ENCODE measurements around the gene CDH23.

CDH23 gene

DNA sequence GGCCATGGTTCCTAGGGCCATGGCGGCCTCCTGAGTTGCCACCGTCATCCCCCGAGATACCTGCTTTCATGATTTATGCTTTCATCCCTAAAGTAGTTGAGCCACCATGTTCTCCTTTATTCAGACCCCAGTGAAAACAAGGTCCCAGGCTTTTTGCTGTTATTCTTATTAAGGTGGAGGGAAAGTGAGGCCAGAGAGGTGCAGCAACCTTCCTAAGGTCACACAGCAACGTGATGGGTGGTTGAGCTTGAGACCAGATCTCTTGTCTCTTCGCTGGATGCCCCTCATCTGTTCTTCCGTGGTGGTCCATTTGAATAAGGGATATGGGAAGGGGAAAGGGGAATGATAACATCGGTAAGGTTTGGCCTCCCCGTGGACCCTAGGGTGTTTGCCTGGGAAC, 180.6 kb downstream of the CDH23 start:
- in situ Hi-C loops (cut with MboI; ENCODE audit: low sequenced_read_pairs): no loop called here

DNA sequence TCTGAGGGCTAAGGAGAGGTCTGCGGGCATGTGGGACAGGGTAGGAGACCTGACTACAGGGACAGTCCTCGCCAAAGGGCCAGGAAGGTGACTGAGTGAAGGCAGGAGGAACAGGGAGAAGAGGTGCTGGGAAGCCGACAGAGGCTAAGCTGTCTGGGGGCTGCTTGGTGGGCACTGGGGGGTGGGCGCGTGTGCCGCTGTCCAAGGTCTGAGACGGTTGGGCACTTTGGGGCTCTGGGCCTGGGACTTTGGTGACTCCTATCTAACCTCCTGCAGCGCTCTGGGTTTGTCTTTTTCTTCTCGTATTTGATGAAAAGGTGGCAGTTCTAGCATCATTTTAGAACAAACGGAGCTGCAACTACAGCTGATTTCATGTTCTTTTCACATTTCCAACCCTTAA, 181.3 kb downstream of the CDH23 start:
- in situ Hi-C loops (cut with MboI; ENCODE audit: low sequenced_read_pairs): no loop called here

DNA sequence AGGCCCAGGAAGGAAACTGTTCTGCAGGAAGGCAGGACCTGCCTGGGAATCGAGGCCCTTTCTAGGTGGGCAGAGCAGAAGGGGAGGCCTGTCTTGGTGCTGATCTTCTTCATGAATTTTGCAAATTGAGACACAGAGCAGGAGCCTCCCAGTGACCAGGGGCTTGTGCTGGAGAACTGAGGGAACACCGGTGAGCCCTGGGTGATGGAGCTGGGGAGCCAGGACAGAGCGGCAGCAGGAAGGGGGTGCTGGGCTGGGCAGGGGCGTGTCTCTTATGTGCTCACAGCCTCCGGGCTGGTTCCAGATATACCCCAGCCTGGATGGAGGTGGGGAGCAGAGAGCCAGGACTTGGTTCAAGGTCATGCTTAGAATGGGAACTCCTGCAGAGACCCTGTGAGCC, 182.9 kb downstream of the CDH23 start:
- in situ Hi-C loops (cut with MboI; ENCODE audit: low sequenced_read_pairs): no loop called here

DNA sequence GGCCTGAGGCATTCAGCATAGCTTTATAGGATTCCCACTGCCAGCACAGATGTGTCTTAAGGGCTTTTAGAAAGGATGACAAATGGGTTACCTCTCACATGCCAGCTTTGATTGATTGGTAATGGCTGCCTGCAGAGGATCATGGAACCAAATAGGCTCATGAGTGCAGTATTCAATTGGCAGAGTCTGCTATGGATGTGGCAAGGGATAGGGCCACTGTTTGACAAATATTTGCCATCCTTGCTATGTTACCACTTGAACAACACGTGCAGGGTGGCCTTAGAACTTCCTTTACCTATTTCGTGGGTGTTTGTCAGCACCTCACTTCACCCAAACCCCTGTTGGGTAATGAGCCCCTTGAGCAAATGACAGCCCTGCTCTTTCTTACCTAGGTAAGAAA, 183.7 kb downstream of the CDH23 start:
- in situ Hi-C loops (cut with MboI; ENCODE audit: low sequenced_read_pairs): no loop called here

DNA sequence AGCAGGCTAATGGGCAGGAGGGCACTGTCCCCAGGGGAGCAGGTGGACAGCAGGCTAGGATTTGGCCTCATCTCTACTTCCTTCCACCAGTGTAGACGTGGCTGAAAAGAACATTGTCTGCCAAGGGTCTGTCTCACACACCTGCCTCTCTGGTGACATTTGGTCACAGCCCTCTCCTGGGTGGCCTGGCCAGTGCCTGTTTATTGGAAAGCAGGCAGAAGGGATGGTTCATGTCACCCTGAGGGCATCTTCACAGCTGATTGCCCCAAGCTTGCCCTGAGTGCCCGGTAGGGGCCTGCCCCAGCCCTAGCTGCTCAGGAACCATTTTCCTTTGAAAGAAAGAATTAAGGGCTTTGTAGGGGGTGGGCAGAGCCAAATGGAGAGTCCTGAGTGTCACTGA, 184.2 kb downstream of the CDH23 start:
- in situ Hi-C loops (cut with MboI; ENCODE audit: low sequenced_read_pairs): no loop called here

DNA sequence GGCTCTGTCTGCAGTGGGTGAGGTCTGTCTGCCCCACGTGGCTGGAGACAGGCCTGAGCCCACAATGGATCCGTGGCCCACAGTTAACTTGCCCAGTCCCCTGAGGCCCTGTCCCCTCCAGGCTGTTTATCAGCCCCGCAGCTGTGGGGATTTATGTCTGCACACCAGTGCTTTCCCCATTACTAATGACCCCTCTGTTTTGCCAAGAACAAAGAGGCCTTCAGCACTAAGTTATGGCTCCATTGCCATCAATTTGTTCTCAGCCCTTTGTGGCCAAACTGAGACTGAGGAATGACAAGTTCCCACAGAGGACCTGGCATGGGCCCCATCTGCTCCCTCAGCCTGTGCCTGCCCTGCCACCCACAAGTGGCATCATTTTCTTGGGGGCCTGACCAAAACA, 184.7 kb downstream of the CDH23 start:
- in situ Hi-C loops (cut with MboI; ENCODE audit: low sequenced_read_pairs): no loop called here

DNA sequence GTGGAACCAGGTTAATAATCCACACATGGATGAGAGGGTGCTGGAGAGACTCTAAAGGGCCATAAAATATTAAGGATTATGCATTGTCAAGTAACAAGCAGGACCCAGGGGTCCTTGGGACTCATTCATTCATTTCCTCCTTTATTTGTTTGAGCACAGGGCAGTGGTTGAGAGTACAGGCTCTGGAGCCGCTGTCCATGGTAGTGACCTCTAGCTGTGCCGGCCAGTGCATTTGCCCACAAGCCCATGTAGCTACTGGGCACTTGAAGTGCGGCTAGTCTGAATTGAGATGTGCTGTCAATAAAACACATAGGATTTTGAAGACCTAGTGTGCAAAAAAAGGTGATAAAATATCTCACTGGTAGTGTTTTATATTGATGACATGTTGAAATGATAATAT, 185.3 kb downstream of the CDH23 start:
- in situ Hi-C loops (cut with MboI; ENCODE audit: low sequenced_read_pairs): no loop called here

DNA sequence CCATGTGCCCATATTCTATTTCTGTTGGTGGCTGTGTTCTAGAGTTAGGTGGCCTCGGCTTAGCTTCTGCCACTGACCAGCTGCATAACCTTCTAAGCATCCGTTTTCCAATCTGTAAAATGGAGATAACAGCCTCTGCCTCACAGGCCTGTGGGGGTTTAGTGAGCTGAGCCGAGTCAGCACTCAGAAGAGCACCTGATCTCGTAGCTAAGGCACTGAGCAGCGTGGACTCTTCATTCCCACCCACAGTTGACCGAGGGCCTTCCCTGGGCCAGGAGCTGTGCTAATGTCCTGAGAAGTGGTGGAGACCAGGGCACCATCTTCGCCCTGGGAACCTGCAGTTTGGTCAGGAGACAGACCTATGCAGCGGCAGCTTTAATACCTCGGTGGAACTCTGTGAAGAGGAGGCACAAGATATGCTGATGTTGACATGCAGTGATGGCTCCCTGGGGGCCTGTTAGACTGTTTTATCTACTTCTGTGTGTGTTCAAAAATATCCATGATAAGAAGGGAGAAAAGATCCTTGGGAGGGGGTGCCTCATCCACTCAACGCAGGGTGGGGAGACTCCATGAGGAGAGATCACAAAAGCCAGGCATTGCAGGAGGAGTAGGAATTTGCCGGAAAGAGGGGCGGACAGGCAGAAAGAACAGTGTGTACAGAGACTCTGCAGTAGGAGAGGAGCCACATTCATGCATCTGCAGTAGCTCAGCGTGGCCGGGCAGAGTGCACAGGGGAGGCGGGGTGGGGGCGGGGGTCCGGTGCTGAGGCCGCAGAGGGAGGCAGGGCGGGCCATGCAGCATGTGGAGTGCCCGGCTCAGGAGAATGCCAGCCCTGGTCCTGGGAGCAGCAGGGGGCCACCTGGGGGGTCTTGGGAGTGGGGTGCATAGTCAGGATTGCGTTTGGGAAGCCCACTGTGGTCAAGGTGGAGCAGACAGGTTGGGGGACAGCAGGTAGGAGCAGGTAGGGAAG, 186.1 kb downstream of the CDH23 start:
- in situ Hi-C loops (cut with MboI; ENCODE audit: low sequenced_read_pairs): no loop called here

DNA sequence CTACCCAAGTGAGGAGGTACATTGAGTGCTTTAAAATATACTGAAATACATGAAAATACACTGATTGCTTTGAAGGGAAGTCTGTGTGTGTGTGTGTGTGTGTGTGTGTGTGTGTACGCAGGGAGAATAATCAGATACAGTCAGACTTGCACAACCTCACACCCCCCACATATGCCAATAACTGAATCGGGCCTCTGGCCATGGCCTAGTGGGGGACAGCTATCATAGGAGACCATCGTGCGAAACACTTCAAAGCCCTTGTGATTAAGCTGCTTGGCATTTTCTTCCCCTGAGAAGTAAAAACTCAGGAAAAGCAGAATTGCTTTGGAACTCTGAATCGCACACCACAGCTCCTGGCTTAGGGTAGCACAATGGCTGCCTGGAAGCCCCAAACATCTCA, 187.7 kb downstream of the CDH23 start:
- in situ Hi-C loops (cut with MboI; ENCODE audit: low sequenced_read_pairs): no loop called here

DNA sequence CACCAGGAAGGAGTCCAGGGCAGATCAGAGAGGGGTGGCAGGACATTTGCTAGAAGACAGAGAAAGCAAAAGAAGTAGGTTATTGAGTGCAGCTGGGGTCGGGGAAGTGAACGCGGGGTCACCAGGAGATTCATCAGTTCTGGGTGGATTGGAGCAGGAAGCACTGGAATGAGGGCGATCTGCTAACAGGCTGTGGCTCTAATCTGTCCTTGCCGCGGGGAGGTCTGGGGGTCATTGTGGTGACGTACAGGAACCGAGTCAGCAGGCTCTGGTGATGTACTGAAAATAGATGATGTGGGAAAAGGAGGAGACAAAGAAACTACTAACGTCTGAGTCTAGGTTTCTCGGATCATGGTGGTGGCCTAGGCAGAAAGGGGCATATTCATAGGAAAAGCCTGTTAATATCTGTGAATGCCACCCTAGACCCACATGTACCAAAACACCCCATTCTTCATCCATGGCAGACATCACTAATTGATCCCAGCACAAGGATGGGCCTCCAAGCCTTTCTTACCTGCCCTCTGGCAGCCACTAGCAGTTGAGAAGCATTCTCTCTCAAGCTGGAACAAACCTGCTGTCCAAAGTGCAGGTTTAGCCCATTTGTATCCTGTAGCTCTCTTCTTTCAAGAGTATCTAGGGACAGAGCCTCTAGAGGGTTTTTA, 188.3 kb downstream of the CDH23 start:
- in situ Hi-C loops (cut with MboI; ENCODE audit: low sequenced_read_pairs): no loop called here

DNA sequence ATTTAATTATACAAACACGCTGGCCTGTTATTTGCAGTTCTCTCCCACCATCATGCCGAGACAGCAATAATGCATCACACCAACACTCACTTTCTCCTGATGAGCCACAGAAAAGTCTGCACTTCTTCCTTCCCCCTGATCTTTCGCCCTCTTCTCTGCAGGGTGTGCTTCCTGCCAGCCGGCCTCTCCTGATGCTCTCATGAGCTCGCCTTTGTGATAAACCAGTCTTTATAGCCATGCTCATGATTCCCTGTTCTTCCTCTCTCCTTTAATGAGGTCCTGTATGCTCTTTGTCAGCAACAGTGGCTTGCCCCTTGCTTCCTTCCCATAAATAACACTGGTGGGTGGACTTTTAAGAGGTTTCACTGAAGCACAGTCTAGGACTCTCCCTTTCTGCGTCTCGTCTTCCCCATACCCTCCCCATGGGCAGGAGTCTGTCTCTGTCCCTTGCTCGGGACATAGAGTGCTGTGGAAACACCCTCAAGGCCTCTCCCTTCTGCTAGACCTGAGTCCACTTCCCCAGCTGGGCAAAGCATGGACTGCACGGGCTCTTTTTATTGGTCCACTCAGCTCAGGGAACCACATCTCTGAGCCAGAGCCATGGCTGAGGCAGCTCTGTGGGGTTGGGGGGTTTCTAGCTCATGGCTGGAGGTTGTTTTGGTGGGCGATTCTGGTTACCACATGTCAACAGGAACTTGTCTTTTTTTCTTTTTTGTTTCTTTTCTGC, 189.0 kb downstream of the CDH23 start:
- in situ Hi-C loops (cut with MboI; ENCODE audit: low sequenced_read_pairs): no loop called here

DNA sequence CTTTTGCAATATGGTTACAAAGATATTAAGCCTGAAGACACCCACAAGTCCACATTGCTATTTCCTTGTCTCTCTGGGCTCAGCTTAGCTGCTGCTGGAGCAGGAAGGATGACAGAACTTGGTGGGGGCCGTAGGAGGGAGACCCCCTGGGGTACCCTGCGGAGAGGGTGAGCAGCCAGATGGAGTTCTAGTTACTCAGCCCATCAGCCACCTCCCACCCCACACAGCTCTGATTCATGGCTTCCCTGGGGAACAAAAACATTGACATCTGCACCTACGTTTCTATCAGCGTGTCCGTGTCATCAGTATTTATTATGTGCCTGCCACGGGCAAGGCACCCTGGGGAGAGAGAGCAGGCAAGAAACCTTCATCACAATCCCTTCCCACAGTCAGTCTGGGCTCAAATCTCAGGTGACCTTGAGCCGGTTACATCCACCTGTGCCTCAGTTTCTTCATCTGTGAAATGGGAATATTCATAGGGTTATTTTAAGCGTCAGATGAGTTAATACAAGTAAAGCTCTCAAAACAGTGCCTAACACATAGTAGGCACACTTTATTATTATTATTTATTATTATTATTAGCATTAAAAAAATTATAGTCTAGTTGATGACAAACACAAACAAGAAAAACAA, 191.3 kb downstream of the CDH23 start:
- in situ Hi-C loops (cut with MboI; ENCODE audit: low sequenced_read_pairs): no loop called here

DNA sequence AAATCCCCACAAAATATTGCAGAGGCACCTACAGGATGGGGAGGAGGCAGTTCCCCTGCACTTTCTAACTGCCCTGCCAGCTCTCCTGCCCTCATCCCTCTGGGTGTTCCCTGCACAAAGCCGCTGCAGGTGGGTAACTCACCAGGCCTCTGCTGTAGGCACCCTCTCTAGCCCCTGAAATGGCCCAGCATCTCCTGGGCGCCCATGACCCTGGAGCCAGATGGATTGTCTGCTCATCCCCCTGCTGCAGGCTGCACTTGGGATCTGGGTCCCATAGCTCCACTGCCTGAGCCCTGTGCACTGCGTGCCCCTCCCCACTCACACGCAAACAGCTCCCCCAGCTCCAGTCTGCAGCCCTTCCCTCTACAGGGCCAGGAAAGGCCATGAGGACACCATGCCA, 192.0 kb downstream of the CDH23 start:
- in situ Hi-C loops (cut with MboI; ENCODE audit: low sequenced_read_pairs): no loop called here

DNA sequence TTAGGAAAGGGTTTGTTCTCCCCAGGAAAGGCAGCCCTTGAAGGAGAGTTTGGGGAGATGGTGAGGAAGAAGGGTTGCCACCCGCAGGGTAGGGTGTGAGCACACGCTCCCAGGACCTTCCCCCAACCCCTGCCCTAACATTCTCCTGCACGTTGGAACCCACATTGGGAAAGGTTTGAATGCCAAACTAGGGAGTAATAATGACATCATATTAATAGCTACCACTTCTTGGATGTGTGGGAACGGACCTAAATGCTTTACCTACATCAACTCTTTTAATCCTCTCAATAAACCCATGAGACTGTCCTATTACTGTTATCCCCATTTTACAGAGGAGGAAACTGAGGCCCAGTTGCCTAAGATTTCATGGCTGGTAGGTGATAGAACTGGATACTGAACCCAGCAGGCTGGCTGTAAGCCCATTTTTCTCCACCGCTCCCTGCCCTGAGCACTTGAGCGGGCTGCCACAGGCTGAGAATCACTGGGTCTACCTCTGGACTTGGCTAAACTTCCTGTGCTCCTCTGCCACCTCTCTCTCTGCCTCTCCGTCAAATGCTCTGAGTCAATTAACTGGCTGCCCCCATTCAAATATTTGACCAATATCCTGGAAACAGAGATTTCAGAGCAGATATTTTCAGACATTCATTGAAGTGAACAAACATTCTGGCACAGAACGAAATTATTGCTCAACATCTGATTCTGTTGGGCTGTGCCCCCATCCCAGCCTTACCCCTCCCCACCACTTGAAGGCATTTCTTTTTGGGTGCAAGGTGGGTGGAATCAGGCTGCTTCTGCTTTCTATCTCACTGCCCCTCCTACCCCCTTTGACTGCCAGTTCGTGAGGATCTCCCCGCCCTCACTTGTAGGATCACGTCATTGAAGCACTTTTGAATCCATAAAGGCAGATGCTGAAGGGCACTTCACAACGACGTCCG, 193.2 kb downstream of the CDH23 start:
- in situ Hi-C loops (cut with MboI; ENCODE audit: low sequenced_read_pairs): no loop called here

DNA sequence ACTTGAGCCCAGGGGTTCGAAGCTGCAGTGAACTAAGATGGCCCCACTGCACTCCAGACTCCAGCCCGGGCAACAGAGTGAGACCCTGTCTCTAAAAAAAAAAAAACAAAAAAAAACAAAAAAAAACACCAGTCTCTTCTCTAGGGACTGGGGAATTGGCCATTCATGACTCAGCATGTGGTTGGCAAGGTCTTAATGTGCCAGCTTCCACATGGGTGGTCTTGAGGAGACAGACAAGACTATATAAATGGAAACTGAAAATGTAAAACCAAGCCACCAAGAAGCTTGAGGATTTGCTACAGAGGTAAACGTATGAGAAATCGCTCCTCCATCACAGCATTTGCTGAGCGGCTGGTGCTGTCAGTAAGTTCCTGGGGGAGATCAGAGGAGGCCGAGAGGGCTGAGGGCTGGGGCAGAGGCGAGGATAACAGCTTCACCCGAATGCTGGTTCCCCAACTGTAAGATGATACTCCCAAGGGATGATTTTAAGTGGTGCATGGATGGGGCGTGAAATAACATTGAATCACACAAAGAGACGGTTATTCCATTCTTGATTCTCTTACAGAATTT, 194.1 kb downstream of the CDH23 start:
- in situ Hi-C loops (cut with MboI; ENCODE audit: low sequenced_read_pairs): no loop called here

DNA sequence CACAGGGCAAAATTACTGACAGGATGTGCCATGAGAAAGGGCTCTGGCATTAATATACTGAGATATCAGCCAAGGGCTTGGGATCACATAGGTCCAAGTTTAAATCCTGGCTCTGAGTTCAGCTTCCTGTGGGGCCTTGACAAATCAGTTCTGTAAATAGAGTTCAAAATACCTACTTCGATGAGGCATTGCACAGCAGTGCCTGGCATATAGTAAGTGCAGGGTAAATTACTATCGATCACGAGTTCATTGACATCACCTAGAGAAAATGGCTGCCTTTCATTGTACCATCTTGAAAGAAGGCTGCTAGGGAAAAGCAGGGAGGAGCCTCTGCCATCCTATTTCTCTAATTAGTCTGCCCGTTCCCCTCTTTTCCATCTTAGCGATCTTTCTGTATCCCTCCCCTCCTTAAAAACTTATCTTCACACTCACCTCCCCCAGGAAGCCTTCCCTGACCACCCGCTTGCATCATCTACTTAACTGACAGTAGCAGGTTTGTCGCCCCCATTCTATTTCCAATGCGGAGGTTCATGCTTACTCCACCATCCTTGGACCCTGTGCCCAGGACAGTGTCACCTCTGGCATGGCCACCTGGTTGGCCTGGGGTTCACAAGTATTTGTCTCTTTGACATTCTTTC, 198.3 kb downstream of the CDH23 start:
- in situ Hi-C loops (cut with MboI; ENCODE audit: low sequenced_read_pairs): no loop called here

DNA sequence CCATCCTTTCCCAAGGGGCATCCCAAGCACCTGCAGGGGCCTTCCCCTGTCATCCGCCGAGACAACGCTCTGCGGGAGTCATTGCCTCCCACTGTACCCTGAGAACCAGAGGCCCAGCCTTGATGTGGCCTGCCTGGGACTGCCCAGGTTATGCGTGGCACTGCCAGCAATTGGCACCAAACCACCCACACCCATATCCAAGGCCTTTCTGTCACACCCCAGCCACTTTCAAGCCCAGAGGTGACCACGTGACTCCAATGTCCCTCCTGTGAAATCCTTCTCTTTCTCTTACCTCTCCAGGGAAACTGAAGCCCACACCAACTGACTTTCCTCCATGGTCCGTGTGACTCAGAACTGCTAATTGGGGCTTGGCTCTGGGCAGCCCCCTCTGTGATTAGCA, 198.9 kb downstream of the CDH23 start:
- in situ Hi-C loops (cut with MboI; ENCODE audit: low sequenced_read_pairs): no loop called here

DNA sequence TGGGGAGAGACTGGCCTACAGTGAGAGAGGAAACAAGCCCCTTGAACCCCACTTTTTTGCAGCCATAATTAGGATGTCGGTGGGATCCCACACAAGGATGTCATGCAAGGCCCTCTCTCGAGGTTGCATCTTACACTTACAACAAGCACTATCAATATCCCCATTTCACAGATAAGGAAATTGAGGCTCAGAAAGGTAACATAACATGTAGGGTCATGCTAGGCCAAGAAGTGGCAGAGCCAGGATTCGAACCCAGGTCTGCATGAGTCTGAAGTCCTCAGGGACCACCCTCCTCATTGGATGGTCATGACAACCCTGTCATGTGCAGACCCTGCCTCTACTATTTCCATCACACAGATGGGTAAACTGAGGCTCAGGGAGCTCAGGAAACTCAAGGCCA, 199.4 kb downstream of the CDH23 start:
- in situ Hi-C loops (cut with MboI; ENCODE audit: low sequenced_read_pairs): no loop called here

DNA sequence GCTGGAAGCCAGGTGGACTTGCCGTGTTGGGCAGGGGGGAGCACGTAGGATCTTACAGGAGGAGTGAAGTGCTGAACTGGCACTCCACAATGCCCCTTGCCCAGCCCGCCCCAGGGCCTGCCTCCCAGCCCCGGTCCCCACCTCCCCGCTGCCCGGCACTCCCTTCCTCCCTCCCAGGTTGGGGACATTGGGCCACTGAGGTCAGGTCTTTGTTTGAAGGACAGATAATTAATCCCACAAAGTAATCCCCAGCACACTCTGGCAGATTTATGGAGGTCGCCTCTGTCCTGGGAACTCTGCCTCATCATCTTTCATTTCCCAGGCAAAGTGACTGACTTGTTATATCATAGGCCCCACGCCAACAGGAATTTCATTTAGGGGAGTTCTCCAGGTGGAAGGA, 200.0 kb downstream of the CDH23 start:
- in situ Hi-C loops (cut with MboI; ENCODE audit: low sequenced_read_pairs): no loop called here
